Loucy (cell line): ENCODE data around the gene EIF6.

Experiments
- H2AFZ ChIP-seq: fragments of 200-600 bp; sonication (generic); 2 replicates; pipeline ENCODE4 v1.6.0; 2016; ENCODE audit warnings: antibody characterized with exemption, mild to moderate bottlenecking, low read length, moderate library complexity
- H3F3A ChIP-seq: fragments of 200-600 bp; 2 replicates; pipeline ENCODE4 v1.6.0; 2016; ENCODE audit warnings: antibody characterized with exemption, low read depth, mild to moderate bottlenecking
- H3K27me3 ChIP-seq: fragments of 200-600 bp; sonication (generic); 2 replicates; pipeline ENCODE4 v1.6.1; 2014; ENCODE audit warnings: low read length, mild to moderate bottlenecking; ENCODE audit not compliant: insufficient read depth, poor library complexity, severe bottlenecking
- H3K36me3 ChIP-seq: fragments of 200-600 bp; sonication (generic); 2 replicates; pipeline ENCODE4 v1.6.1; 2016; ENCODE audit warnings: low read length; ENCODE audit not compliant: insufficient read depth
- H3K4me1 ChIP-seq: fragments of 200-600 bp; sonication (generic); 2 replicates; pipeline ENCODE4 v1.5.1; 2014; ENCODE audit warnings: low read length, mild to moderate bottlenecking; ENCODE audit not compliant: insufficient read depth, poor library complexity, severe bottlenecking
- H3K4me2 ChIP-seq: fragments of 200-600 bp; sonication (generic); 2 replicates; pipeline ENCODE4 v1.6.0; 2014; ENCODE audit warnings: antibody characterized with exemption, low read length, low read depth, mild to moderate bottlenecking; ENCODE audit not compliant: poor library complexity, severe bottlenecking
- H3K4me3 ChIP-seq: fragments of 200-600 bp; sonication (generic); 2 replicates; pipeline ENCODE4 v1.5.1; 2014; ENCODE audit warnings: low read length, mild to moderate bottlenecking, mixed read lengths; ENCODE audit not compliant: poor library complexity, severe bottlenecking
- H3K79me2 ChIP-seq: fragments of 200-600 bp; sonication (generic); 2 replicates; pipeline ENCODE4 v1.6.1; 2014; ENCODE audit warnings: low read length; ENCODE audit not compliant: insufficient read depth
- H3K9ac ChIP-seq: fragments of 200-600 bp; sonication (generic); 2 replicates; pipeline ENCODE4 v1.6.0; 2014; ENCODE audit warnings: mild to moderate bottlenecking, low read depth, low read length, moderate library complexity; ENCODE audit not compliant: poor library complexity, severe bottlenecking
- H3K9me2 ChIP-seq: fragments of 200-600 bp; sonication (generic); replicated peaks from 2 replicates; pipeline ENCODE4 v1.6.1; 2016; ENCODE audit warnings: low read depth, low read length, mixed read lengths
- H3K9me3 ChIP-seq: fragments of 200-600 bp; sonication (generic); 2 replicates; pipeline ENCODE4 v1.6.1; 2014; ENCODE audit warnings: mild to moderate bottlenecking, antibody characterized with exemption, low read length, low read depth; ENCODE audit not compliant: insufficient read depth
- H4K20me1 ChIP-seq: fragments of 200-600 bp; sonication (generic); 2 replicates; pipeline ENCODE4 v1.6.0; 2014; ENCODE audit warnings: antibody characterized with exemption, low read length, mild to moderate bottlenecking; ENCODE audit not compliant: insufficient read depth, poor library complexity, severe bottlenecking
- CTCF ChIP-seq: fragments of 200-600 bp; sonication (generic); conservative IDR thresholded peaks from 2 replicates; pipeline ENCODE4 v1.5.1; 2014; ENCODE audit warnings: mild to moderate bottlenecking, antibody characterized with exemption, low read length
- EZH2phosphoT487 ChIP-seq: fragments of 200-600 bp; IDR thresholded peaks from 2 replicates; pipeline ENCODE4 v1.6.1; 2018; ENCODE audit warnings: antibody characterized with exemption, mild to moderate bottlenecking, moderate library complexity, borderline replicate concordance

Gene EIF6

GRCh38 chr20:35325401-35325800, 40.8 kb upstream of the EIF6 start:
- H3K4me3 ChIP-seq: no peak overlapping the region
- no peak overlapping the region for H3K4me2 ChIP-seq
- H3F3A ChIP-seq: no peaks in the 10 kb centered on the region
- H4K20me1 ChIP-seq: no peaks in the 10 kb centered on the region
- H3K9ac ChIP-seq: no peak overlapping the region
- no peaks in the 10 kb centered on the region for H3K36me3 ChIP-seq
- TF ChIP-seq CTCF: no peak
- TF ChIP-seq EZH2phosphoT487: no peak
- H3K79me2 ChIP-seq: no peaks in the 10 kb centered on the region
- no peaks in the 10 kb centered on the region for H3K4me1 ChIP-seq
- no peaks in the 10 kb centered on the region for H3K9me3 ChIP-seq
- H3K9me2 ChIP-seq: no peaks in the 10 kb centered on the region
- H3K27me3 ChIP-seq: no peaks in the 10 kb centered on the region
- H2AFZ ChIP-seq: no peak overlapping the region

GRCh38 chr20:35320396-35321126, 36.0 kb upstream of the EIF6 start:
- Histone ChIP-seq H4K20me1 (no peaks in the 10 kb centered on the region), H3K36me3 (no peaks in the 10 kb centered on the region), H3K9me3 (no peaks in the 10 kb centered on the region), H3K27me3 (no peaks in the 10 kb centered on the region), H2AFZ (no peak overlapping the region), H3K4me3 (no peak overlapping the region), H3F3A (no peaks in the 10 kb centered on the region), H3K4me1 (no peaks in the 10 kb centered on the region), H3K9ac (no peak overlapping the region), H3K4me2 (no peak overlapping the region), H3K79me2 (no peaks in the 10 kb centered on the region), H3K9me2 (no peaks in the 10 kb centered on the region)
- no peak for TF ChIP-seq CTCF
- TF ChIP-seq EZH2phosphoT487: no peak

GRCh38 chr20:35319871-35320197, 35.3 kb upstream of the EIF6 start:
- no peaks in the 10 kb centered on the region for H3K27me3 ChIP-seq
- H3K9me3 ChIP-seq: no peaks in the 10 kb centered on the region
- H2AFZ ChIP-seq: no peak overlapping the region
- peaks cover 6% of the 10 kb centered on the region for H3K4me1 ChIP-seq
- no peaks in the 10 kb centered on the region for H3K79me2 ChIP-seq
- no peaks in the 10 kb centered on the region for H4K20me1 ChIP-seq
- no peak for TF ChIP-seq EZH2phosphoT487
- no peak for TF ChIP-seq CTCF
- H3F3A ChIP-seq: no peaks in the 10 kb centered on the region
- H3K4me2 ChIP-seq: no peak overlapping the region
- no peak overlapping the region for H3K9ac ChIP-seq
- no peaks in the 10 kb centered on the region for H3K36me3 ChIP-seq
- H3K4me3 ChIP-seq: no peak overlapping the region
- H3K9me2 ChIP-seq: no peaks in the 10 kb centered on the region
